Measurements from ENCODE around the gene MAP3K9.

- TF ChIP-seq POLR2A (IDR thresholded peaks at IDR 0.05) (no peak), CTCF (IDR thresholded peaks at IDR 0.05) (no peak), POLR2AphosphoS5 (IDR thresholded peaks at IDR 0.05) (no peak)
Observed at GRCh38 chr14:70827347-70827746, 18.0 kb upstream of the MAP3K9 start.
